GM21723 (cell line): ENCODE results near the gene STK35.
"Not testable (repeated sequence)": the region's sequence is repeated elsewhere in the genome, so short reads cannot be mapped to it uniquely, and the experiment has no call there.

ENCODE experiments used
- ATAC-seq: cut with Tn5 transposase; IDR thresholded peaks from one replicate; pipeline ENCODE4 v1.9.1; 2021; ENCODE audit warnings: mild to moderate bottlenecking, moderate library complexity; ENCODE audit not compliant: unreplicated experiment

STK35 gene

DNA sequence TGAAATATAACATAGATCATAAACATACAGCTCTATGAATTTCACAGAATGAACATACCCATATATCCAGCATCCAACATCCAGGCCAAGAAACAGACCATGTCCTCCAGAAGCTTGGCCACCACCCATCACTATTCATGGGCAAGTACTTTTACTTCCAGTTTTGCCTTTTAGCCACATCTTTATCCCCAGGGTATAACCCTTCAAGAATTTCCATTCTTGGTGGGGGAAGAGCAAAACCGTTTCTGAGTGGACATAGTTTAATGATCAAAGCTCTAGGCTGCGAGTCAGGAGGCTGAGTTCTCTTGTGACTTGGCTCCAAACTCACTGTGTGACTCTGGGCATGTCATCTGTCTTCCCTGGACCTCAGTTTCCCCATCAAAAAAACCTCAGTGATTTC is 78.3 kb downstream of the STK35 start:
- ATAC-seq = no peak

- ATAC-seq = no peak
Measured at GRCh38 chr20:2183381-2183780, 81.8 kb downstream of the STK35 start.

DNA sequence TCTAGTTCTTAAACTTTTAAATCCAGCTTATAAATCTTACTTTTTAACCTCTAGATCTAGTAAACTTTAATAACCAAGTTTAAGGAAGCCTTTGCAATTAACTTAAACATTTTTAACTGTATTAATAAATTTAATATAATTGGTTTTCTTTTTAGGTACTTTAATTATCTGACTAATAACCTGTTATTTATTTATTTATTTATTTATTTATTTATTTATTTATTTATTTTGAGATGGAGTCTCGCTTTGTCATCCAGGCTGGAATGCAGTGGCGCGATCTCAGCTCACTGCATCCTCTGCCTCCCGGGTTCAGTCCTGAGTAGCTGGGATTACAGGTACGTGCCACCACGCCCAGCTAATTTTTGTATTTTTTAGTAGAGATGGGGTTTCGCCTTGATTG is 83.3 kb downstream of the STK35 start:
- not testable (repeated sequence) for ATAC-seq

DNA sequence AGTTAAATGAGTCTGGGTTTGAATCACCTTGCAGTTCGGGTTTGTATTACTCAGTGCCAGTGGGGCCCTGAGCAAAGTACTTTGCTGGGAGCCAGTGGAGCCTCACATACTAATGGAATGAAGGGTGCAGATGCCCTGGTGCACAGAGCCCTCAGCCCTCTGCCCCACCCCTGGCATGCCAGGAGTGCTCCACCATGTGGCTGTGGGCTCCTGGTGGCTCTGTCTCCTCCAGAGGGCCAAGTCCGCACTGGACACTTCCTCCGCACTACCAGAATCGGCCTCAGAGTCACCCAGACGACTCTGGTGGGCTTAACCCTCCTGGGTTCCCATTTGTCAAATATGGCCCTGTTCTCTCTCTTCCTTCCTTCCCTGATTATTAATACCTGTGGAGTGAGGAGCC is 94.0 kb downstream of the STK35 start:
- ATAC-seq = no peak

DNA sequence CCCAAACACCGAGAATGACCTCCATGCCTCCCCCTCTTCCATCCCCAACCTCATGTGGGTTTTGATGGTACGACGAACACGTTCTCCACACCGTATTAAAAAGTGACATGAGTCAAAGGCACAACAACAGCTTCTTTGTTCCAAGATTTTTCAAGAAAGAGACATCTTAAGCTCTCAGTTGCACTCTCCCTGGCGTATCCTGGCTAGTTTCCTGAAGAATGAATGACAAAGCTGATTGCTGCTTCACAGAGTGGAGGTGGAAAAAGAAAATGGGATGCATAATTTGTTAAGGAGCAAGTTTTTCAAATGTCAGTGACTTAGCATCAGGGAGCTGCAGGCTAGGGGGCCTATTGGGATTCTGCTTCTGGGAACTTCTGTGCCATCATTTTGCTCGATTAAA is 95.5 kb downstream of the STK35 start:
- ATAC-seq = no peak
